Measurements from ENCODE around the gene NR1H4.

Gene NR1H4

DNA sequence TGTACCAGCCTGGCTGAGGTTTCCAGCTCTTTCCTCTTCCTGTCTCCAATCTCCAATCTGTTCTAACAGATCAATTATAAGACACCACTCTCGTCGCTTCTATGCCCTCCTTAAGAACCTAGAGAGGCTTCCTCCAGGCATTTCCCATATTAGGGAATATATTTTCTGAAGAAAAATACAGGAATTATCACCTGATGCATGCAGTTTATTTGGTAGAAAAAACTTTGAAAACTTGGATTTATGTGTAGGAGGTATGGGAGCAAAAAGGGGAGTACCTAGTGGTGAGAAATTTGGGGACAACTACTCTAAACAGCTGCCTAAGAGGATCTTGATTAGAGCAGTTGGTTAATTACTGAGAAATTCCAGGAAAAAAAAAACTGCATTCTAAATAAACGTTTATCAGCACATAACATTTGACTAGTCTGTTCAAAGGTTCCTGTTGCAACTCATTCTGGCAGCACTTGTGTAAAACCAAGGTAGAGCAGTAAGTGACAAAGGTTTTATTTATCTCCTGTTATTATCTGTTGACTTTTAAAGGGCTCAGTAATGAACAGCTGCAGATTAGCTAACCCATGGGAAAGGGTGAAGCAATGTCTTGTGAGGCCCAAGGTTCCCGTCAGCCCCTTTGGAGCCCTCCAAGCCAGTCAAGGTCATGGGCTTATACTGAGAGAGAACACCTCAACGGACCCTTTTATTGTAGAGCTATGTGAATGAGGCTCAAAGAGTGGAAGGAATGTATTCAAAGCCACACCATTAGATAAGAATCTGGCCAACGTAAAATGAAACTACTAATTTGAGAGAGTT is 36.4 kb upstream of the NR1H4 start:
- ChIA-PET CTCF (interaction anchor here (1.3 kb wide), 1 partner anchor 28 kb away, joined by 3 read pairs; no protein-coding TSS in a partner anchor), POLR2A (no interaction called here)
- no peak for DNase-seq (ENCODE audit: extremely low spot score)
- TF ChIP-seq CTCF (IDR thresholded peaks at IDR 0.05; ENCODE audit: control extremely low read depth, extremely low read depth, low read depth, missing control alignments), result no peak

- ChIA-PET CTCF (interaction anchor here (1.4 kb wide), 1 partner anchor 11 kb away, joined by 3 read pairs; no protein-coding TSS in a partner anchor), POLR2A (no interaction called here)
- no peak for DNase-seq (ENCODE audit: extremely low spot score)
- no peak for TF ChIP-seq CTCF (IDR thresholded peaks at IDR 0.05; ENCODE audit: control extremely low read depth, extremely low read depth, low read depth, missing control alignments)
Measured at GRCh38 chr12:100439797-100440196, 33.9 kb upstream of the NR1H4 start.

- CTCF ChIA-PET, result interaction anchor here (0.5 to 1.2 kb wide), 2 partner anchors 9 to 111 kb away, joined by 3 read pairs; no protein-coding TSS in a partner anchor
- DNase-seq (ENCODE audit: extremely low spot score), result no peak
- TF ChIP-seq CTCF (IDR thresholded peaks at IDR 0.05; ENCODE audit: control extremely low read depth, extremely low read depth, low read depth, missing control alignments), result no peak
- POLR2A ChIA-PET, result no interaction called here
Measured at GRCh38 chr12:100442403-100442802, 31.3 kb upstream of the NR1H4 start.

DNA sequence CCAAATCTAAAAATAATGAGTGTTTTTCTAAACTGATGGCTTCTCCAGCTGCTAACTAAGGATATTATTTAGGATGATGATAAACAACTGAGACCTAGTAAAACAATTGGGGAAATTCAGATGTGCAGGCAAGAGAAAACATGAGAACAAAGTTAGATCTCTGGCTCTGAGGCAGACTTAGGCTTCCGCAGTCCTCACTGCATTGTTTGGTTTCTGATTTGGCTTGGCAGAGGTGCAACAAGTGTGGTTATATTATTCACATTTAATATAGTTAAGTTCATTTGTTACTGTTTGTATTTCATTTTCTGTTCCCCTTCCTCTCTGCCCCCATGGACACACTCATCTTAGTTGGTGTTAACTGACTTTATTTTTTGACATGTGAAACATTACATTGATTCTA is 30.2 kb upstream of the NR1H4 start:
- CTCF ChIA-PET, result no interaction called here
- TF ChIP-seq CTCF (IDR thresholded peaks at IDR 0.05; ENCODE audit: control extremely low read depth, extremely low read depth, low read depth, missing control alignments), result no peak
- POLR2A ChIA-PET, result no interaction called here
- DNase-seq (ENCODE audit: extremely low spot score), result no peak

GRCh38 chr12:100445081-100445481 is 28.6 kb upstream of the NR1H4 start:
- ChIA-PET CTCF (no interaction called here), POLR2A (no interaction called here)
- no peak for TF ChIP-seq CTCF (IDR thresholded peaks at IDR 0.05; ENCODE audit: control extremely low read depth, extremely low read depth, low read depth, missing control alignments)
- no peak for DNase-seq (ENCODE audit: extremely low spot score)

- DNase-seq (ENCODE audit: extremely low spot score), result no peak
- ChIA-PET POLR2A (no interaction called here), CTCF (interaction anchor here (1.3 to 1.8 kb wide), 4 partner anchors 14 to 224 kb away, joined by 4 to 5 read pairs (median 5); no protein-coding TSS in a partner anchor)
- TF ChIP-seq CTCF (IDR thresholded peaks at IDR 0.05; ENCODE audit: control extremely low read depth, extremely low read depth, low read depth, missing control alignments), result no peak
Measured at GRCh38 chr12:100447381-100447780, 26.3 kb upstream of the NR1H4 start.

Data from GM10248 (cell line).